ENCODE data around the gene CHST1.

Gene CHST1

DNA sequence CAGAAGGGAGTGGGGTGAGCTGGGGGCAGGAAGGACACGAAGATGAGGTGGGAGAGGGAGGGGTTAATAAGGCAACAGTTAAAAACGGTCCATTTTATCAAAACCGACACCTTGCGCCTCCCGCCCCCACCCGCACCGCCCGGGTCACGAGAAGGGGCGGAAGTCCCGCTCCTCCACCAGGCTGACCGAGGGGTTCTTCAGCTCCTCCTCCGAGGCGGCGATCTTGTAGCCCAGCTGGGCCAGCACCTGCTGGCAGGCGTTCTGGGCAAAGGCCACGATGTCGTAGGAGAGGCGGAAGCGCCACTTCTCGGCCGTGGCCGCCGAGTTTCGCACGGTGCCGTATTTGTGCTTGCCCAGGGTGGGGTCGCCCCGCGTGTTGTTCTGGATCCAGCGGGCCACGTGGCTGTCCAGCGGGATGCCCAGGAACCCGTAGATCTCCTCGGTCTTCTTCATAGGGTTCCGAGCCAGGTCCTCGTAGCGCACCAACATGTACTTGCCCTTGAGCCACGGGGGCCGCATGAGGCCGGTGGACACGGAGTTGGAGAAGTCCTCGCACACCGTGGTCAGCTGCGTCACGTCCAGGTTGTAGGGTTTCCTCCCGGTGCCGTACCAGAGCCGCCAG lies 15.8 kb downstream of the CHST1 start:
- no peaks in the 10 kb centered on the region for H3K4me1 Mint-ChIP-seq (ENCODE audit: low read depth)
- no peaks in the 10 kb centered on the region for H3K9me3 Mint-ChIP-seq
- no peak for DNase-seq (ENCODE audit: low spot score)
- H3K27ac Mint-ChIP-seq, result no peak overlapping the region
- H3K4me3 Mint-ChIP-seq, result no peak overlapping the region
- H3K27me3 Mint-ChIP-seq (ENCODE audit: low read depth), result no peaks in the 10 kb centered on the region
- no peaks in the 10 kb centered on the region for H3K36me3 Mint-ChIP-seq (ENCODE audit: low read depth)

DNA sequence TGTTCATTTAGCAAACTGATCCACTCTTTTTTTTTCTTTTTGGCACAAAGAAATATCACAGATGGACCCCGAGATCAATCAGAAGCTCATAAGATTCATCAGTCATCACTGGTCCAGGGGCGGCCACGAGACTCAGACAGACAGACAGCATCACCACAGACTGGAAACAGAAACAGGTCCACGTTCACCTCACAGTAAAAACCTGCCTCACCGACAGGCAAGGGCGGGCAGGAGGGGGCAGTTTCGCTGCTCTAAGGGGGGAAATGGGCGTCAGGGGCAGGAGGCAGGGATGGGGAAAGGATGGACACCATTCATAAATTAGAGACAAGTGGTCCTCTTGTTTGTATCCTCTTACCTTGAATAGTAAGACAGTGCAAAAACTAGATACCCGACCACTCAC lies 16.5 kb downstream of the CHST1 start:
- Mint-ChIP-seq H3K27me3 (ENCODE audit: low read depth) (no peaks in the 10 kb centered on the region), H3K9me3 (no peaks in the 10 kb centered on the region), H3K4me3 (no peak overlapping the region), H3K4me1 (ENCODE audit: low read depth) (no peaks in the 10 kb centered on the region), H3K27ac (no peak overlapping the region), H3K36me3 (ENCODE audit: low read depth) (no peaks in the 10 kb centered on the region)
- DNase-seq (ENCODE audit: low spot score), result no peak

DNA sequence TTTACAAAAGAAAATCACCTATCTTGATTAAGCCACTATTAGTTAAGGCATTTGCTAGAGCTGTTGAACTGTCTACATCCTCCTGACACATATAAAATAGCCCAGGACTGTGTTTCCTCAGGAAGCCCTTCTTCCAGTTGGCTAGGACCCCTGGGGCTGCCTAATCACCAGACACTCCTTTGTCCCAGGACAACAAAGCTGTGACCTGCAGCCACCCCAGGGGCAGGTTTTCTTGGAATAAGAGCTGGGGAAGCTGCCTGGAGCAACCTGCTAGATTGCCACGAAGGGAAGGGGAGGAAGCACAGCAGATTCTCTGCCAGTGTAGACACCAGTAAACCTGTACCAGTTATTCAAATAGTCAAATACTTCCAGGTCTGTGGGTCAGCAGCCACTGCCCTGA lies 17.6 kb downstream of the CHST1 start:
- no peaks in the 10 kb centered on the region for H3K4me1 Mint-ChIP-seq (ENCODE audit: low read depth)
- no peaks in the 10 kb centered on the region for H3K9me3 Mint-ChIP-seq
- no peaks in the 10 kb centered on the region for H3K27me3 Mint-ChIP-seq (ENCODE audit: low read depth)
- DNase-seq (ENCODE audit: low spot score), result no peak
- H3K27ac Mint-ChIP-seq, result no peak overlapping the region
- no peak overlapping the region for H3K4me3 Mint-ChIP-seq
- H3K36me3 Mint-ChIP-seq (ENCODE audit: low read depth), result no peaks in the 10 kb centered on the region

- H3K4me3 Mint-ChIP-seq, result no peak overlapping the region
- no peaks in the 10 kb centered on the region for H3K9me3 Mint-ChIP-seq
- H3K27me3 Mint-ChIP-seq (ENCODE audit: low read depth), result no peaks in the 10 kb centered on the region
- no peaks in the 10 kb centered on the region for H3K4me1 Mint-ChIP-seq (ENCODE audit: low read depth)
- DNase-seq (ENCODE audit: low spot score), result no peak
- H3K36me3 Mint-ChIP-seq (ENCODE audit: low read depth), result no peaks in the 10 kb centered on the region
- H3K27ac Mint-ChIP-seq, result no peak overlapping the region
Observed at GRCh38 chr11:45647329-45647728, 18.1 kb downstream of the CHST1 start.

GRCh38 chr11:45646275-45646927 lies 19.0 kb downstream of the CHST1 start:
- no peaks in the 10 kb centered on the region for H3K4me1 Mint-ChIP-seq (ENCODE audit: low read depth)
- H3K9me3 Mint-ChIP-seq, result no peaks in the 10 kb centered on the region
- no peaks in the 10 kb centered on the region for H3K36me3 Mint-ChIP-seq (ENCODE audit: low read depth)
- no peak overlapping the region for H3K4me3 Mint-ChIP-seq
- no peaks in the 10 kb centered on the region for H3K27me3 Mint-ChIP-seq (ENCODE audit: low read depth)
- H3K27ac Mint-ChIP-seq, result no peak overlapping the region
- DNase-seq (ENCODE audit: low spot score), result no peak

- Mint-ChIP-seq H3K4me1 (ENCODE audit: low read depth) (no peaks in the 10 kb centered on the region), H3K27ac (no peak overlapping the region)
- DNase-seq (ENCODE audit: low spot score), result no peak
Observed at GRCh38 chr11:45644981-45645889, 20.2 kb downstream of the CHST1 start.

GRCh38 chr11:45643598-45644260 lies 21.7 kb downstream of the CHST1 start:
- DNase-seq (ENCODE audit: low spot score), result no peak
- no peak overlapping the region for H3K27ac Mint-ChIP-seq
- peaks cover 5% of the 10 kb centered on the region for H3K27me3 Mint-ChIP-seq (ENCODE audit: low read depth)
- H3K9me3 Mint-ChIP-seq, result no peaks in the 10 kb centered on the region
- no peaks in the 10 kb centered on the region for H3K36me3 Mint-ChIP-seq (ENCODE audit: low read depth)
- no peak overlapping the region for H3K4me3 Mint-ChIP-seq
- no peaks in the 10 kb centered on the region for H3K4me1 Mint-ChIP-seq (ENCODE audit: low read depth)

More at GRCh38 chr11:45644981-45645889, 20.2 kb downstream of the CHST1 start:
- H3K4me3 Mint-ChIP-seq, result no peak overlapping the region
- no peaks in the 10 kb centered on the region for H3K9me3 Mint-ChIP-seq
- no peaks in the 10 kb centered on the region for H3K36me3 Mint-ChIP-seq (ENCODE audit: low read depth)
- H3K27me3 Mint-ChIP-seq (ENCODE audit: low read depth), result peaks cover 1% of the 10 kb centered on the region

GRCh38 chr11:45641961-45642360 lies 23.5 kb downstream of the CHST1 start:
- Mint-ChIP-seq H3K27me3 (ENCODE audit: low read depth) (peaks cover 10% of the 10 kb centered on the region), H3K36me3 (ENCODE audit: low read depth) (no peaks in the 10 kb centered on the region), H3K4me1 (ENCODE audit: low read depth) (no peaks in the 10 kb centered on the region)

GRCh38 chr11:45638051-45638450 lies 27.4 kb downstream of the CHST1 start:
- Mint-ChIP-seq H3K27me3 (ENCODE audit: low read depth) (peaks cover 14% of the 10 kb centered on the region), H3K27ac (no peak overlapping the region), H3K4me1 (ENCODE audit: low read depth) (no peaks in the 10 kb centered on the region), H3K4me3 (no peak overlapping the region), H3K36me3 (ENCODE audit: low read depth) (no peaks in the 10 kb centered on the region), H3K9me3 (no peaks in the 10 kb centered on the region)
- no peak for DNase-seq (ENCODE audit: low spot score)

More at GRCh38 chr11:45641961-45642360, 23.5 kb downstream of the CHST1 start:
- no peak for DNase-seq (ENCODE audit: low spot score)
- Mint-ChIP-seq H3K9me3 (no peaks in the 10 kb centered on the region), H3K27ac (no peak overlapping the region), H3K4me3 (no peak overlapping the region)

DNA sequence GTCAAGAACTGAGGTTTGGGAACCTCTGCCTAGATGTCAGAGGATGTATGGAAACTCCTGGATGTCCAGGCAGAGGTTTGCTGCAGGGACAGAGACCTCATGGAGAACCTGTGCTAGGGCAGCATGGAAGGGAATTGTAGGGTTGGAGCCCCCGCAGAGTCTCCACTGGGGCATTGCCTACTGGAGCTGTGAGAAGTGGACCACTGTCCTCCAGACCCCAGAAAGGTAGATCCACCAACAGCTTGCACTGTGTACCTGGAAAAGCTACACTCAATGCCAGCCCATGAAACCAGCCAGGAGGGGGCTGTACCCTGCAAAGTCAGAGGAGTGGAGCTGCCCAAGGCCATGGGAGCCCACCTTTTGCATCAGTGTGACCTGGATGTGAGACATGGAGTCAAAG lies 29.5 kb downstream of the CHST1 start:
- no peak for DNase-seq (ENCODE audit: low spot score)
- Mint-ChIP-seq H3K27me3 (ENCODE audit: low read depth) (peaks cover 16% of the 10 kb centered on the region), H3K36me3 (ENCODE audit: low read depth) (no peaks in the 10 kb centered on the region), H3K27ac (no peak overlapping the region), H3K9me3 (no peaks in the 10 kb centered on the region), H3K4me1 (ENCODE audit: low read depth) (no peaks in the 10 kb centered on the region), H3K4me3 (no peak overlapping the region)

- H3K9me3 Mint-ChIP-seq, result peaks cover 9% of the 10 kb centered on the region
- no peaks in the 10 kb centered on the region for H3K36me3 Mint-ChIP-seq (ENCODE audit: low read depth)
- DNase-seq (ENCODE audit: low spot score), result no peak
- H3K27ac Mint-ChIP-seq, result no peak overlapping the region
- peaks cover 8% of the 10 kb centered on the region for H3K27me3 Mint-ChIP-seq (ENCODE audit: low read depth)
- H3K4me1 Mint-ChIP-seq (ENCODE audit: low read depth), result no peaks in the 10 kb centered on the region
- no peak overlapping the region for H3K4me3 Mint-ChIP-seq
Observed at GRCh38 chr11:45625611-45626010, 39.8 kb downstream of the CHST1 start.

DNA sequence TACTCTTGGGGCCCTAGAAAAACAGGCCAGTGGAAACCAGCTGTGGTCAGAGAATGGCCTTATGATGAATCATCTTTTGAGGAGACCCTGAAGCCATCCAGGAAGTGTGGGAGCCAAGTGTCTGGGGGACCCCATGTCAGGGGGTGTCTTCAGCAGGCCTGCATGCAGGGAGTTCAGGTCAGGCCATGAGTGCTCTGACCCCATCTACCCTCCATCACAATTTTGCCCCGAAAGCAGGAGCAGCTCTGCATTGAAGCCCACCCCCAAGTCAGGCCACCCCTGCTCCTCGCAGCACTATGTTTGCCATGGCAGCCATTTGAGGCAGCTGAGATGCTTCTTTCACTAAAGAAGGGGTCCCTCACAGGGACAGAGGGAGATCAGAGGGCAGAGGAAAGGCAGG lies 41.3 kb downstream of the CHST1 start:
- no peaks in the 10 kb centered on the region for H3K36me3 Mint-ChIP-seq (ENCODE audit: low read depth)

GRCh38 chr11:45622861-45623260 lies 42.6 kb downstream of the CHST1 start:
- H3K4me3 Mint-ChIP-seq, result no peak overlapping the region
- H3K4me1 Mint-ChIP-seq (ENCODE audit: low read depth), result no peaks in the 10 kb centered on the region
- H3K27ac Mint-ChIP-seq, result no peak overlapping the region
- H3K27me3 Mint-ChIP-seq (ENCODE audit: low read depth), result peaks cover 2% of the 10 kb centered on the region
- H3K36me3 Mint-ChIP-seq (ENCODE audit: low read depth), result no peaks in the 10 kb centered on the region
- DNase-seq (ENCODE audit: low spot score), result no peak
- peaks cover 15% of the 10 kb centered on the region for H3K9me3 Mint-ChIP-seq

More for the DNA sequence above, 41.3 kb downstream of the CHST1 start:
- DNase-seq (ENCODE audit: low spot score), result no peak
- Mint-ChIP-seq H3K27me3 (ENCODE audit: low read depth) (peaks cover 2% of the 10 kb centered on the region), H3K27ac (no peak overlapping the region), H3K4me3 (no peak overlapping the region), H3K9me3 (peaks cover 15% of the 10 kb centered on the region), H3K4me1 (ENCODE audit: low read depth) (no peaks in the 10 kb centered on the region)

- DNase-seq (ENCODE audit: low spot score), result no peak
- peaks cover 15% of the 10 kb centered on the region for H3K9me3 Mint-ChIP-seq
- H3K4me1 Mint-ChIP-seq (ENCODE audit: low read depth), result no peaks in the 10 kb centered on the region
- H3K4me3 Mint-ChIP-seq, result no peak overlapping the region
- H3K36me3 Mint-ChIP-seq (ENCODE audit: low read depth), result no peaks in the 10 kb centered on the region
- H3K27me3 Mint-ChIP-seq (ENCODE audit: low read depth), result peaks cover 2% of the 10 kb centered on the region
- no peak overlapping the region for H3K27ac Mint-ChIP-seq
Observed at GRCh38 chr11:45622283-45622682, 43.1 kb downstream of the CHST1 start.
